HepG2 (cell line): Measurements from ENCODE around the gene CLEC14A. TPM values are rescaled to one million over a fixed set of nuclear protein-coding genes. Genes with fewer than 3 reads are reported as not detected.

Experiments used
- ATAC-seq: fragments of 200-7000 bp; cut with Tn5 transposase; 3 replicates; pipeline ENCODE4 v1.9.1; 2020; ENCODE audit warnings: mild to moderate bottlenecking, moderate library complexity
- BruUV-seq: library from RNA; stranded (reverse); fragments of 400-500 nt; replicated peaks from 2 replicates; lab custom pipeline; 2021; lab: Mats Ljungman, UMichigan
- CTCF ChIA-PET: fragments of 300-600 bp; formaldehyde crosslinking; extraction: SDS; loops from one replicate; lab custom pipeline; 2021; ENCODE audit warnings: low total read pairs, inconsistent platforms, low intra/inter-chr PET ratio; lab: Yijun Ruan, JAX
- POLR2A ChIA-PET: fragments of 350-600 bp; sonication (Branson Sonifier 250); formaldehyde crosslinking; loops from one replicate; lab custom pipeline; 2020; ENCODE audit warnings: antibody characterized with exemption, inconsistent platforms; lab: Yijun Ruan, JAX
- DNase-seq: peaks from one replicate; pipeline ENCODE4 v3.0.0-alpha.2; 2015; ENCODE audit warnings: low spot score
- FAIRE-seq: peaks from 3 replicates; lab custom pipeline; 2011; peaks lifted over from hg19 to GRCh38; lab: Jason Lieb, UNC
- H2AFZ ChIP-seq: one replicate; pipeline ENCODE4 v1.6.1; 2011; ENCODE audit warnings: low read length, inconsistent platforms
- H3K27ac ChIP-seq: fragments of 300-600 bp; 3 replicates; pipeline ENCODE4 v1.8.0; 2011; ENCODE audit warnings: mixed run types, mild to moderate bottlenecking, mixed read lengths, low read length, inconsistent platforms; ENCODE audit not compliant: insufficient read depth; ENCODE audit errors: extremely low read length
- H3K27me3 ChIP-seq, 2 experiments: fragments of 200-600 bp in 1 of 2; 2 replicates in 1 of 2; 3 replicates in 1 of 2; pipeline versions ENCODE4 v1.6.0 to v1.8.0; 2011; ENCODE audit warnings: low read length in 2 of 2, mild to moderate bottlenecking in 2 of 2, moderate library complexity in 2 of 2, inconsistent platforms in 1 of 2; ENCODE audit not compliant: insufficient read depth in 2 of 2, control insufficient read depth in 1 of 2
- H3K36me3 ChIP-seq, 2 experiments: fragments of 200-600 bp in 1 of 2; replicated peaks in 1 of 2; 2 replicates in 1 of 2; 3 replicates in 1 of 2; pipeline versions ENCODE4 v1.5.1 to v1.8.0; 2011; ENCODE audit warnings: low read length in 2 of 2, inconsistent platforms in 1 of 2; ENCODE audit not compliant: insufficient read depth in 2 of 2, control insufficient read depth in 1 of 2
- H3K4me1 ChIP-seq: 2 replicates; pipeline ENCODE4 v1.5.1; 2012; ENCODE audit warnings: low read length, inconsistent platforms; ENCODE audit not compliant: insufficient read depth
- H3K4me2 ChIP-seq: 2 replicates; pipeline ENCODE4 v1.6.0; 2011; ENCODE audit warnings: low read depth, low read length, inconsistent platforms
- H3K4me3 ChIP-seq, 3 experiments: fragments of 200-600 bp in 1 of 3; sonication (generic), shearing (Covaris generic) in 1 of 3; replicated peaks in 1 of 3; 2 replicates each; pipeline ENCODE4 v1.5.1; 2011 to 2016; ENCODE audit warnings: low read length in 3 of 3, inconsistent platforms in 2 of 3, low read depth in 2 of 3, mild to moderate bottlenecking in 2 of 3, control low read depth in 1 of 3, mixed read lengths in 1 of 3; ENCODE audit not compliant: insufficient read depth in 1 of 3
- H3K79me2 ChIP-seq: one replicate; pipeline ENCODE4 v1.6.1; 2011; ENCODE audit warnings: low read length, inconsistent platforms; ENCODE audit not compliant: insufficient read depth
- H3K9ac ChIP-seq: 2 replicates; pipeline ENCODE4 v1.6.0; 2011; ENCODE audit warnings: mild to moderate bottlenecking, low read depth, low read length, inconsistent platforms; ENCODE audit not compliant: insufficient read depth
- H3K9me3 ChIP-seq: 2 replicates; pipeline ENCODE4 v1.5.1; 2012; ENCODE audit warnings: mild to moderate bottlenecking, low read length
- H4K20me1 ChIP-seq: 2 replicates; pipeline ENCODE4 v1.6.0; 2011; ENCODE audit warnings: inconsistent platforms, mild to moderate bottlenecking, low read length, moderate library complexity; ENCODE audit not compliant: insufficient read depth
- DNMT1 ChIP-seq: sonication (generic); formaldehyde crosslinking; IDR thresholded peaks from 2 replicates; pipeline ENCODE4 v1.5.1; 2020; ENCODE audit warnings: mild to moderate bottlenecking, missing genetic modification reagents
- FOXA1 ChIP-seq, 2 experiments: fragments of 450-650 bp in 1 of 2; sonication (generic) in 1 of 2; formaldehyde crosslinking in 1 of 2; IDR thresholded peaks; 2 replicates each; pipeline versions ENCODE4 v1.4.0 to v1.6.1; 2016 to 2020; ENCODE audit warnings: missing genetic modification reagents in 1 of 2
- GFI1 ChIP-seq: sonication (generic); formaldehyde crosslinking; IDR thresholded peaks from 2 replicates; pipeline ENCODE4 v1.5.0; 2020; ENCODE audit warnings: missing genetic modification reagents, mild to moderate bottlenecking, borderline replicate concordance
- KAT7 ChIP-seq: IDR thresholded peaks from 2 replicates; pipeline ENCODE4 v1.6.1; 2018; ENCODE audit warnings: borderline replicate concordance, missing compliant biosample characterization
- MEIS1 ChIP-seq: sonication (generic); formaldehyde crosslinking; IDR thresholded peaks from 2 replicates; pipeline ENCODE4 v1.9.0; 2021; ENCODE audit warnings: mild to moderate bottlenecking, missing genetic modification reagents, moderate library complexity, borderline replicate concordance
- MTA1 ChIP-seq: sonication (generic); formaldehyde crosslinking; IDR thresholded peaks from 2 replicates; pipeline ENCODE4 v1.4.0; 2020; ENCODE audit warnings: missing genetic modification reagents, mild to moderate bottlenecking, borderline replicate concordance
- NPAS2 ChIP-seq: sonication (generic); formaldehyde crosslinking; IDR thresholded peaks from 2 replicates; pipeline ENCODE4 v1.8.0; 2022; ENCODE audit warnings: mild to moderate bottlenecking, missing genetic modification reagents, borderline replicate concordance
- POLR2AphosphoS5 ChIP-seq: IDR thresholded peaks from 2 replicates; pipeline ENCODE4 v1.6.1; 2012; ENCODE audit warnings: low read depth, low read length
- ZMYM3 ChIP-seq: sonication (generic); formaldehyde crosslinking; IDR thresholded peaks from 2 replicates; pipeline ENCODE4 v1.5.1; 2020; ENCODE audit warnings: mild to moderate bottlenecking, missing genetic modification reagents
- ZNF564 ChIP-seq: sonication (generic); formaldehyde crosslinking; IDR thresholded peaks from 2 replicates; pipeline ENCODE4 v1.8.1; 2023; ENCODE audit warnings: mild to moderate bottlenecking, missing genetic modification reagents
- ZNF720 ChIP-seq: sonication (generic); formaldehyde crosslinking; IDR thresholded peaks from 2 replicates; pipeline ENCODE4 v1.4.0; 2020; ENCODE audit warnings: missing genetic modification reagents
- WGBS: methylation state at CpG from one replicate; pipeline ENCODE4 v1.1.6; 2017; ENCODE audit warnings: low lambda C conversion rate; 5-methylcytosine and 5-hydroxymethylcytosine counted together
- in situ Hi-C: cut with HindIII; loops from 2 replicates; pipeline ENCODE4 v1.10.0; 2017; ENCODE audit warnings: low pct_unique_long_range_greater_than_20kb; ENCODE audit not compliant: extremely low pct_ligation_motif_present
- intact Hi-C: fragments of 100-400 bp; cut with micrococcal nuclease; formaldehyde crosslinking; loops from one replicate; pipeline ENCODE4 v1.10.0; 2022; ENCODE audit not compliant: unreplicated experiment
- polyA plus RNA-seq, 8 experiments: library from polyadenylated mRNA; depleted of rRNA in 3 of 8; stranded (reverse) in 7 of 8; unstranded in 1 of 8; fragments of >200 nt; fragmentation: Illumina TruSeq in 4 of 8; extraction: Trizol in 4 of 8; gene quantifications; 2 replicates each; pipeline versions ENCODE4 v1.2.1 to v1.2.3, GENCODE V29; 2011 to 2016; ENCODE audit warnings: low read depth in 4 of 8, missing spikeins in 1 of 8, mixed read lengths in 1 of 8; ENCODE audit not compliant: insufficient read depth in 1 of 8
- total RNA-seq, 5 experiments: library from RNA; depleted of rRNA; stranded (reverse); fragments of >200 nt; fragmentation: Illumina TruSeq; extraction: Trizol; gene quantifications; 2 replicates each; pipeline ENCODE4 v1.2.3, GENCODE V29; 2016; ENCODE audit warnings: low read depth in 1 of 5
- TF ChIP-seq, protein P1 (sequence below): sonication (generic); formaldehyde crosslinking; IDR thresholded peaks from 2 replicates; pipeline ENCODE4 v1.4.0; 2020; ENCODE audit warnings: mild to moderate bottlenecking, missing genetic modification reagents
- TF ChIP-seq, protein P2 (sequence below): sonication (generic); formaldehyde crosslinking; IDR thresholded peaks from 2 replicates; pipeline ENCODE4 v1.8.0; 2022; ENCODE audit warnings: missing genetic modification reagents, low read depth, mild to moderate bottlenecking, borderline replicate concordance
- TF ChIP-seq, protein P3 (sequence below): sonication (generic); formaldehyde crosslinking; IDR thresholded peaks from 2 replicates; pipeline ENCODE4 v1.5.0; 2020; ENCODE audit warnings: missing genetic modification reagents
- TF ChIP-seq, protein P4 (sequence below): sonication (generic); formaldehyde crosslinking; IDR thresholded peaks from 2 replicates; pipeline ENCODE4; 2020; ENCODE audit warnings: missing genetic modification reagents, mild to moderate bottlenecking, borderline replicate concordance

CLEC14A gene
- total and polyA plus RNA-seq, 2 of the 13 experiments (the other 11 are each of a cell fraction or from before 2014, with no cell fraction given) = not detected

DNA sequence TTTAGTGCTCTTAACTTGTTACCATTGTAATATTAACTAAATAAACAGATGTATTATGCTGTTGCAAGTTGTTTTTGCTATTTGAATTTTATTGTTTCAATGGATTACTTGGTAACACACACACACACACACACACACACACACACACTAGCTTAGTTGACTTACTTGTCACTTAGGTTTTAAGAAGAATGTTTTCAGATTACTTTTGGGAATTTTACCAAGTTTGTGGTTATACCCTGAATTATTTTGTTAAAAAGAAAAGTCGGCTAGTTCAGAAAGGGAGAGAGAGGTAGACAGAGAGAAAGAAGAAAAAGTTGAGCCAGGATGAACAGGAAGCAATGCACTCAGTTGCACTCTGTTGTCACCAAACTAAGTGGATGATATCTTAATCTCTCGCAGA, 42.9 kb downstream of the CLEC14A start:
- peaks cover 9% of the 10 kb centered on the region for H3K4me1 ChIP-seq
- no peak for ATAC-seq
- WGBS = 32% methylated on average over 2 of the region's 2 CpGs
- no peak for FAIRE-seq
- H3K79me2 ChIP-seq = no peaks in the 10 kb centered on the region
- H3K4me2 ChIP-seq = no peak overlapping the region
- H3K9me3 ChIP-seq = no peaks in the 10 kb centered on the region
- BruUV-seq = no TSS peak
- H3K36me3 ChIP-seq = no peaks in the 10 kb centered on the region
- in situ Hi-C loops (no loop called here), intact Hi-C loops (no loop called here)
- no peak for DNase-seq
- peaks cover 5 to 36% of the 10 kb centered on the region in 2 experiments for H3K27me3 ChIP-seq
- ChIA-PET POLR2A (no interaction called here), CTCF (no interaction called here)
- no peak overlapping the region for H3K27ac ChIP-seq
- TF ChIP-seq ZNF720 (no peak), FOXA1 (IDR thresholded peaks at IDR 0.05) (0 out of 2 replicates have a peak, but pooled peaks have one; percentile 5), FOXA1 (CRISPR knock-in tag; IDR thresholded peaks at IDR 0.05) (no peak)
- no peak overlapping the region for H3K4me3 ChIP-seq
- no peak overlapping the region for H3K9ac ChIP-seq
- H4K20me1 ChIP-seq = no peaks in the 10 kb centered on the region
- H2AFZ ChIP-seq = no peak overlapping the region

GRCh38 chr14:38212111-38212510, 43.8 kb downstream of the CLEC14A start:
- ATAC-seq (no peak), FAIRE-seq (no peak), DNase-seq (no peak)
- Histone ChIP-seq H3K4me2 (no peak overlapping the region), H3K9me3 (no peaks in the 10 kb centered on the region), H4K20me1 (no peaks in the 10 kb centered on the region), H3K4me1 (peaks cover 15% of the 10 kb centered on the region), H3K27ac (no peak overlapping the region), H2AFZ (no peak overlapping the region), H3K27me3 (peaks cover 5 to 45% of the 10 kb centered on the region in 2 experiments), H3K4me3 (no peak overlapping the region), H3K79me2 (no peaks in the 10 kb centered on the region), H3K36me3 (no peaks in the 10 kb centered on the region), H3K9ac (no peak overlapping the region)
- in situ Hi-C loops = no loop called here
- intact Hi-C loops = no loop called here
- CTCF ChIA-PET = no interaction called here
- POLR2A ChIA-PET = no interaction called here
- no TSS peak for BruUV-seq
- TF ChIP-seq, protein P1, sequence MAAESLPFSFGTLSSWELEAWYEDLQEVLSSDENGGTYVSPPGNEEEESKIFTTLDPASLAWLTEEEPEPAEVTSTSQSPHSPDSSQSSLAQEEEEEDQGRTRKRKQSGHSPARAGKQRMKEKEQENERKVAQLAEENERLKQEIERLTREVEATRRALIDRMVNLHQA (CRISPR knock-in tag) = no peak
- TF ChIP-seq MTA1 (CRISPR knock-in tag) (no peak), GFI1 (CRISPR knock-in tag) (no peak), NPAS2 (CRISPR knock-in tag) (no peak), ZNF564 (CRISPR knock-in tag) (no peak), DNMT1 (CRISPR knock-in tag) (no peak), ZMYM3 (no peak), KAT7 (CRISPR knock-in tag) (no peak), POLR2AphosphoS5 (no peak), MEIS1 (CRISPR knock-in tag) (no peak)
- TF ChIP-seq, protein P2, sequence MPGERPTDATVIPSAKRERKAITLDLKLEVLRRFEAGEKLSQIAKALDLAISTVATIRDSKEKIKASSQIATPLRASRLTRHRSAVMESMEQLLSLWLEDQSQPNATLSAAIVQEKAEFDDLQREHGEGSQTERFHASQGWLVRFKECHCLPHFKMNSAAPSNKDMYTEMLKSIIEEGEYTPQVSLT (CRISPR knock-in tag) = no peak
- TF ChIP-seq, protein P3, sequence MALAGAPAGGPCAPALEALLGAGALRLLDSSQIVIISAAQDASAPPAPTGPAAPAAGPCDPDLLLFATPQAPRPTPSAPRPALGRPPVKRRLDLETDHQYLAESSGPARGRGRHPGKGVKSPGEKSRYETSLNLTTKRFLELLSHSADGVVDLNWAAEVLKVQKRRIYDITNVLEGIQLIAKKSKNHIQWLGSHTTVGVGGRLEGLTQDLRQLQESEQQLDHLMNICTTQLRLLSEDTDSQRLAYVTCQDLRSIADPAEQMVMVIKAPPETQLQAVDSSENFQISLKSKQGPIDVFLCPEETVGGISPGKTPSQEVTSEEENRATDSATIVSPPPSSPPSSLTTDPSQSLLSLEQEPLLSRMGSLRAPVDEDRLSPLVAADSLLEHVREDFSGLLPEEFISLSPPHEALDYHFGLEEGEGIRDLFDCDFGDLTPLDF = no peak
- TF ChIP-seq, protein P4, sequence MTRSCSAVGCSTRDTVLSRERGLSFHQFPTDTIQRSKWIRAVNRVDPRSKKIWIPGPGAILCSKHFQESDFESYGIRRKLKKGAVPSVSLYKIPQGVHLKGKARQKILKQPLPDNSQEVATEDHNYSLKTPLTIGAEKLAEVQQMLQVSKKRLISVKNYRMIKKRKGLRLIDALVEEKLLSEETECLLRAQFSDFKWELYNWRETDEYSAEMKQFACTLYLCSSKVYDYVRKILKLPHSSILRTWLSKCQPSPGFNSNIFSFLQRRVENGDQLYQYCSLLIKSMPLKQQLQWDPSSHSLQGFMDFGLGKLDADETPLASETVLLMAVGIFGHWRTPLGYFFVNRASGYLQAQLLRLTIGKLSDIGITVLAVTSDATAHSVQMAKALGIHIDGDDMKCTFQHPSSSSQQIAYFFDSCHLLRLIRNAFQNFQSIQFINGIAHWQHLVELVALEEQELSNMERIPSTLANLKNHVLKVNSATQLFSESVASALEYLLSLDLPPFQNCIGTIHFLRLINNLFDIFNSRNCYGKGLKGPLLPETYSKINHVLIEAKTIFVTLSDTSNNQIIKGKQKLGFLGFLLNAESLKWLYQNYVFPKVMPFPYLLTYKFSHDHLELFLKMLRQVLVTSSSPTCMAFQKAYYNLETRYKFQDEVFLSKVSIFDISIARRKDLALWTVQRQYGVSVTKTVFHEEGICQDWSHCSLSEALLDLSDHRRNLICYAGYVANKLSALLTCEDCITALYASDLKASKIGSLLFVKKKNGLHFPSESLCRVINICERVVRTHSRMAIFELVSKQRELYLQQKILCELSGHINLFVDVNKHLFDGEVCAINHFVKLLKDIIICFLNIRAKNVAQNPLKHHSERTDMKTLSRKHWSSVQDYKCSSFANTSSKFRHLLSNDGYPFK (CRISPR knock-in tag) = no peak
